Colonic mucosa (tissue), 4 donors: ENCODE data around the gene FBN1. TPM values are rescaled to one million over a fixed set of nuclear protein-coding genes. Genes with fewer than 3 reads are reported as not detected.

ENCODE experiments used
- DNase-seq: peaks from one replicate; pipeline ENCODE4 v3.0.0-alpha.2; 2020
- H3K27ac ChIP-seq: fragments of 200-600 bp; one replicate; pipeline ENCODE4 v1.8.0; 2021
- H3K27me3 ChIP-seq: fragments of 200-600 bp; one replicate; pipeline ENCODE4 v1.8.0; 2021
- H3K36me3 ChIP-seq: fragments of 200-600 bp; one replicate; pipeline ENCODE4 v1.8.0; 2021
- H3K4me1 ChIP-seq: fragments of 200-600 bp; one replicate; pipeline ENCODE4 v1.8.0; 2021; ENCODE audit warnings: mild to moderate bottlenecking
- H3K4me3 ChIP-seq: fragments of 200-600 bp; one replicate; pipeline ENCODE4 v1.8.0; 2021
- H3K9ac ChIP-seq, 2 donors: one replicate each; pipeline ENCODE4 v1.7.0; 2013; ENCODE audit warnings: control low read depth in 2 of 2, low read depth in 2 of 2, low read length in 2 of 2
- H3K9me3 ChIP-seq: fragments of 200-600 bp; one replicate; pipeline ENCODE4 v1.8.0; 2021
- intact Hi-C: fragments of 100-400 bp; cut with DNase I; formaldehyde crosslinking; loops from one replicate; pipeline ENCODE4 v1.14.1; 2022
- total RNA-seq, 2 donors: library from RNA; stranded (reverse); fragmentation: NEBNext Ultra II Directional in 1 of 2; extraction: Animal tissue kit (Norgen Biotek cat#: 25700) in 1 of 2; gene quantifications; one replicate each; pipeline ENCODE4 v1.2.1, GENCODE V29; 2021
- TF ChIP-seq, protein P1 (sequence below): fragments of 200-600 bp; IDR thresholded peaks from one replicate; pipeline ENCODE4 v1.8.0; 2022; ENCODE audit warnings: antibody characterized with exemption, mild to moderate bottlenecking
- donor health status: healthy.
- donor health status: DM: no; HTN: no; CAD: no.
- donor health status: DM: no; HTN: no; CAD: no.

The FBN1 gene
- total RNA-seq, 2 donors from 2014 or later, result 6.6 to 19.5 TPM

DNA sequence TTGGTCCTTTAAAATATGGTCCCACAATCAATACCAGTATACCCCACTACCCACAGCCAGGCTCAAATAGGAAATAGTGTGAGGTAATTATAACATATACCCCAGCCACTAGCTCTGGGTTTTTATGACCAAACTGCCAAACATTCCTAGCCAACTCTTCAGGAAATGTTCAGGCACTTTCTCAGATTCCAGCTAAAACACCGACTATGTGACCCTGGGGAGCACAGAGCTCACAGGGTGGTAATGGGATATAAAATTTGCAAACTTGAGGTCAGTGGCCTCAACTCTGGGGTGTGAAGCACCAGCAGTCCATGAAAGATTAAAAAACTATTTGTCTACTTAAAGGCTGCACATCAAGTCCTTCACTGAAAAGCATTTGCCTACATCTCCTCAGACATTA, 12.9 kb downstream of the FBN1 start:
- no peak overlapping the region for H3K9ac ChIP-seq
- no peaks in the 10 kb centered on the region for H3K9me3 ChIP-seq
- no peak for DNase-seq
- no peaks in the 10 kb centered on the region for H3K4me1 ChIP-seq
- no peak overlapping the region for H3K4me3 ChIP-seq
- no peaks in the 10 kb centered on the region for H3K36me3 ChIP-seq
- intact Hi-C loops, result no loop called here
- TF ChIP-seq, protein P1, sequence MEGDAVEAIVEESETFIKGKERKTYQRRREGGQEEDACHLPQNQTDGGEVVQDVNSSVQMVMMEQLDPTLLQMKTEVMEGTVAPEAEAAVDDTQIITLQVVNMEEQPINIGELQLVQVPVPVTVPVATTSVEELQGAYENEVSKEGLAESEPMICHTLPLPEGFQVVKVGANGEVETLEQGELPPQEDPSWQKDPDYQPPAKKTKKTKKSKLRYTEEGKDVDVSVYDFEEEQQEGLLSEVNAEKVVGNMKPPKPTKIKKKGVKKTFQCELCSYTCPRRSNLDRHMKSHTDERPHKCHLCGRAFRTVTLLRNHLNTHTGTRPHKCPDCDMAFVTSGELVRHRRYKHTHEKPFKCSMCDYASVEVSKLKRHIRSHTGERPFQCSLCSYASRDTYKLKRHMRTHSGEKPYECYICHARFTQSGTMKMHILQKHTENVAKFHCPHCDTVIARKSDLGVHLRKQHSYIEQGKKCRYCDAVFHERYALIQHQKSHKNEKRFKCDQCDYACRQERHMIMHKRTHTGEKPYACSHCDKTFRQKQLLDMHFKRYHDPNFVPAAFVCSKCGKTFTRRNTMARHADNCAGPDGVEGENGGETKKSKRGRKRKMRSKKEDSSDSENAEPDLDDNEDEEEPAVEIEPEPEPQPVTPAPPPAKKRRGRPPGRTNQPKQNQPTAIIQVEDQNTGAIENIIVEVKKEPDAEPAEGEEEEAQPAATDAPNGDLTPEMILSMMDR, result no peak
- no peak overlapping the region for H3K27ac ChIP-seq
- H3K27me3 ChIP-seq, result no peaks in the 10 kb centered on the region

DNA sequence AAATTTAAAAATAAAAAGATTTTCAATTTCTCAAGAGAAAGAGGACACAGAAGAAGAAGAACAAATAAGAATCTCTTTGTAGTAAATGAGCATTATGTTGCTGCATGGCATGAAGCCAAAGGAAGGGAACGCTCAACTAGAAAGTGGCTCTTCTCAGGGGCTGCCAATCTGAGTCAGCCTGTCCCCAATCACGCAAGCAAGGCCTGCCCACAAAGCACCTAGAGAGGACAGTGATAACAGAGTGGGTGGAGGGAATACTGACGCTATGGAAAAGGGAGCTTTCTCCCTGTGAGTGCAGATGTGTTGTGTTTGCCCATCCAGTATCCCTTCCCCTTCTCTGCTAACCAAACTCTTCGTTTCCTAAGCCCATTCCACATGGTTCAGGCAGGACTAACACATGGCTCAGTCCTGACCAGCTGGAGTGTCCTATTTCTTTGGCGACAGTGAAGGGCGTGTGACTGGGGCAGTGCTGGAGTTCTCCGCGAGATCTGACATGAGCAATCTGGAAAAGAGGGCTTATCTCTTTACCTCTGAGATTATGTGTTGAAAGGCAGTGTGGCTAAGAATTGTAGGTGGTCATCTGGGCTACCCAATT, 14.2 kb downstream of the FBN1 start:
- intact Hi-C loops, result no loop called here
- no peak overlapping the region for H3K4me3 ChIP-seq
- no peaks in the 10 kb centered on the region for H3K36me3 ChIP-seq
- H3K4me1 ChIP-seq, result no peaks in the 10 kb centered on the region
- DNase-seq, result no peak
- H3K9me3 ChIP-seq, result no peaks in the 10 kb centered on the region
- TF ChIP-seq, protein P1, result no peak
- no peak overlapping the region for H3K27ac ChIP-seq
- no peak overlapping the region for H3K9ac ChIP-seq
- H3K27me3 ChIP-seq, result no peaks in the 10 kb centered on the region

DNA sequence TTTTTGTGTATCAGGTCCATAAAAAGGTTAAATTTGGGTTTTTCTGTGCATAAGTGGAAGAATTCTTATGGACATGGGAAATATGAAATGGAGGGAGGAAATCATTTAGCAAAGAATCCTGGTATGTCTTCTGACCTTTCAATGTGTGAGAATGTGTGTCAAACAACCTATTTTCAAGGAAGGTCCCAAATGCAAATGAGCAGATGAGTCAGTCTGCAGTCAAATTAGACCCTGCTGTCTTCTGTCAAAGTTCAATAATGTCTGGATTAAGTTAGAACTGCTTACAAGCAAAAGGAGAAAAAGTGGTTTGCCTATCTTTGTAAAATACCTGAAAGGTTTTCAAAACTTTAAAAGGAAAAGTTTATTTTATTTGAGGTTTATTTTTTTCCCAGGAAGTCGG, 15.3 kb downstream of the FBN1 start:
- Histone ChIP-seq H3K4me1 (no peaks in the 10 kb centered on the region), H3K4me3 (no peak overlapping the region), H3K9me3 (no peaks in the 10 kb centered on the region), H3K9ac (no peak overlapping the region), H3K27me3 (no peaks in the 10 kb centered on the region), H3K36me3 (no peaks in the 10 kb centered on the region), H3K27ac (no peak overlapping the region)
- TF ChIP-seq, protein P1, result no peak
- intact Hi-C loops, result no loop called here
- no peak for DNase-seq

DNA sequence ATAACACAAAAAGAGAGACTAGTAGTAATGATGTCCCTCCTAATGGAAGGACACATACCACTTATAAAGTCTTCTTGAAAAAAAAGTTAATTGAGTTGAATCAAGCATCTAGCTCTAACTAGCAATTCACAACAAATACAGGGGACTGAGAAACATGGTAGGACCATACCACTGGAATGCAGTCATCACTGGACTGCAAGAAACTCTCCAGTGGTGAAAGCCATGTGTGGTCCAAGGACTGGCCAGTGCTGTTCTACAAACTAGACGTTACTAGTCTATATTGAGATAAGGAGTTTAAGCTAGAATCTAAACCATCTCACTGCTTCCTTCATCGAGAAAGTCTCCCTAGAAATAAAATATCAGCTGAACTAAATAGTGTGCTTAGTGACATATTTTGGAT, 16.7 kb downstream of the FBN1 start:
- no peaks in the 10 kb centered on the region for H3K9me3 ChIP-seq
- H3K27me3 ChIP-seq, result no peaks in the 10 kb centered on the region
- no peak overlapping the region for H3K9ac ChIP-seq
- H3K27ac ChIP-seq, result no peak overlapping the region
- H3K36me3 ChIP-seq, result no peaks in the 10 kb centered on the region
- H3K4me3 ChIP-seq, result no peak overlapping the region
- H3K4me1 ChIP-seq, result no peaks in the 10 kb centered on the region
- intact Hi-C loops, result no loop called here
- DNase-seq, result no peak
- TF ChIP-seq, protein P1, result no peak

DNA sequence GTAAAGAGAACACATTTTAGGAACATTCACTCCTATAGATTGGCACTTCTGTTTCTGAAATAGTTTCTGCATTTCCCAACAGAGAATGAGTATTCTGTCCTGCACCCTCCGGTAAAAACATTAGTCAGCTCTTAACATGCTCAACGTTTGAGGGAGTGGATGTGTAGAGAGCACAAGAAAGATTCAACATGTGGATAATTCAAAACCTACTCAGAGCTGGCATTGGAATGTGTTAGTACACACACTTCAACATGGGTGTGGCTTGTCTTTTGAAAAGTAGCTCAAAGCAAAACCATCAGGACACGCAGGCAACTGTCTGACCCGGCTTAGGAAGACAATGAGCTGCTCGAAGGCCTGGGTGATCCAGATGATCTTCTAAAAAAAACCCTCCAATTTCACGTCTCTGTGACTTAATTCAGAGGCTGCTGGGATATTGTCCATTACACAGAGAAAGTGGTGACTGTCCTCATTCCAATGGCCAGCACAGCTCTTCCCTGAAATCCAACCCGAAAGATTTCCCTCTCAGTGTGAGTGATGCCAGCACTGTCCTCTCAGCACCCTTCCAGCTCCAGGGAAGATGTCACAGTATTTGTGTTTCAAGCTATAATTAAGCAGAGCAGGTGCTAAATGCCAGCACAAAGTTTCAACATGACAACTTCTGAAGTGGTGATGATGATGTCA, 18.1 kb downstream of the FBN1 start:
- no peak overlapping the region for H3K4me3 ChIP-seq
- intact Hi-C loops, result no loop called here
- no peak for DNase-seq
- no peak overlapping the region for H3K9ac ChIP-seq
- H3K9me3 ChIP-seq, result no peaks in the 10 kb centered on the region
- H3K27me3 ChIP-seq, result no peaks in the 10 kb centered on the region
- H3K36me3 ChIP-seq, result no peaks in the 10 kb centered on the region
- TF ChIP-seq, protein P1, result no peak
- H3K4me1 ChIP-seq, result no peaks in the 10 kb centered on the region
- no peak overlapping the region for H3K27ac ChIP-seq
